H9 (cell line): ENCODE results near the gene ADORA1. TPM values are rescaled to one million over a fixed set of nuclear protein-coding genes. Genes with fewer than 3 reads are reported as not detected.

ENCODE experiments used
- DNase-seq: peaks from one replicate; pipeline ENCODE4 v3.0.0-alpha.2; 2017
- H2AFZ ChIP-seq: one replicate; pipeline ENCODE4 v1.6.1; 2013; ENCODE audit warnings: mild to moderate bottlenecking, low read length, control low read depth, moderate library complexity
- H2AK5ac ChIP-seq: 2 replicates; pipeline ENCODE4 v1.6.1; 2013; ENCODE audit warnings: low read length, control low read depth, mixed read lengths; ENCODE audit not compliant: insufficient read length
- H2BK120ac ChIP-seq: one replicate; pipeline ENCODE4 v1.6.1; 2013; ENCODE audit warnings: low read depth, mild to moderate bottlenecking, low read length, control low read depth, inconsistent platforms; ENCODE audit not compliant: poor library complexity, severe bottlenecking
- H2BK12ac ChIP-seq: 2 replicates; pipeline ENCODE4 v1.6.1; 2013; ENCODE audit warnings: low read length, control low read depth, mixed read lengths, low read depth; ENCODE audit not compliant: insufficient read length
- H2BK15ac ChIP-seq: 2 replicates; pipeline ENCODE4 v1.6.1; 2013; ENCODE audit warnings: low read depth, low read length, control low read depth
- H2BK20ac ChIP-seq: one replicate; pipeline ENCODE4 v1.6.1; 2013; ENCODE audit warnings: low read depth, mild to moderate bottlenecking, low read length, control low read depth, inconsistent platforms; ENCODE audit not compliant: poor library complexity, severe bottlenecking
- H2BK5ac ChIP-seq: 2 replicates; pipeline ENCODE4 v1.6.1; 2013; ENCODE audit warnings: low read length, control low read depth, mixed read lengths; ENCODE audit not compliant: insufficient read length
- H3K14ac ChIP-seq: 2 replicates; pipeline ENCODE4 v1.6.1; 2013; ENCODE audit warnings: low read length, control low read depth; ENCODE audit not compliant: insufficient read depth
- H3K18ac ChIP-seq: 2 replicates; pipeline ENCODE4 v1.6.1; 2013; ENCODE audit warnings: low read depth, mild to moderate bottlenecking, mixed read lengths, low read length, control low read depth; ENCODE audit not compliant: insufficient read length
- H3K23ac ChIP-seq: 2 replicates; pipeline ENCODE4 v1.6.1; 2013; ENCODE audit warnings: low read length, control low read depth, mixed read lengths, low read depth; ENCODE audit not compliant: insufficient read length
- H3K23me2 ChIP-seq: 2 replicates; pipeline ENCODE4 v1.6.1; 2013; ENCODE audit warnings: low read depth, mild to moderate bottlenecking, mixed read lengths, low read length, control low read depth; ENCODE audit not compliant: insufficient read length, poor library complexity, severe bottlenecking
- H3K27ac ChIP-seq: 2 replicates; pipeline ENCODE4 v1.5.1; 2013; ENCODE audit warnings: low read length, control low read depth, mixed read lengths, low read depth; ENCODE audit not compliant: insufficient read length
- H3K27me3 ChIP-seq: 2 replicates; pipeline ENCODE4 v1.6.1; 2013; ENCODE audit warnings: low read length, control low read depth, inconsistent platforms; ENCODE audit not compliant: insufficient read depth
- H3K4ac ChIP-seq: 2 replicates; pipeline ENCODE4 v1.6.1; 2013; ENCODE audit warnings: low read depth, mild to moderate bottlenecking, control low read depth, inconsistent platforms, low read length, moderate library complexity
- H3K4me1 ChIP-seq: 2 replicates; pipeline ENCODE4 v1.6.1; 2013; ENCODE audit warnings: low read length, control low read depth, inconsistent platforms; ENCODE audit not compliant: insufficient read depth
- H3K4me2 ChIP-seq: 2 replicates; pipeline ENCODE4 v1.6.1; 2013; ENCODE audit warnings: low read length, control low read depth, mixed read lengths; ENCODE audit not compliant: insufficient read length, insufficient read depth
- H3K56ac ChIP-seq: 2 replicates; pipeline ENCODE4 v1.6.1; 2013; ENCODE audit warnings: low read depth, mild to moderate bottlenecking, mixed read lengths, low read length, control low read depth; ENCODE audit not compliant: insufficient read length
- H3K79me1 ChIP-seq: 2 replicates; pipeline ENCODE4 v1.6.1; 2013; ENCODE audit warnings: low read depth, mild to moderate bottlenecking, moderate library complexity, low read length, control low read depth, inconsistent platforms; ENCODE audit not compliant: insufficient read depth, poor library complexity, severe bottlenecking
- H3K79me2 ChIP-seq: 2 replicates; pipeline ENCODE4 v1.6.1; 2013; ENCODE audit warnings: low read length, control low read depth, inconsistent platforms; ENCODE audit not compliant: insufficient read depth
- H3K9ac ChIP-seq: 2 replicates; pipeline ENCODE4 v1.6.1; 2013; ENCODE audit warnings: low read length, control low read depth, mixed read lengths; ENCODE audit not compliant: insufficient read length; ENCODE audit errors: extremely low read depth
- H3K9me3 ChIP-seq: one replicate; pipeline ENCODE4 v1.6.1; 2013; ENCODE audit warnings: low read depth, low read length, inconsistent platforms; ENCODE audit not compliant: control insufficient read depth
- H3T11ph ChIP-seq: one replicate; pipeline ENCODE4 v1.6.1; 2013; ENCODE audit warnings: mild to moderate bottlenecking, low read length, control low read depth, inconsistent platforms
- H4K20me1 ChIP-seq: one replicate; pipeline ENCODE4 v1.6.1; 2013; ENCODE audit not compliant: control insufficient read depth, insufficient read length, insufficient read depth
- H4K5ac ChIP-seq: 2 replicates; pipeline ENCODE4 v1.6.1; 2013; ENCODE audit warnings: low read depth, mild to moderate bottlenecking, mixed read lengths, low read length, control low read depth; ENCODE audit not compliant: insufficient read length
- H4K8ac ChIP-seq: replicated peaks from 2 replicates; pipeline ENCODE4 v1.6.1; 2013; ENCODE audit warnings: low read length, control low read depth, mixed read lengths, low read depth; ENCODE audit not compliant: insufficient read length
- H4K91ac ChIP-seq: 2 replicates; pipeline ENCODE4 v1.6.1; 2013; ENCODE audit warnings: low read depth, mild to moderate bottlenecking, moderate library complexity, mixed read lengths, low read length, control low read depth; ENCODE audit not compliant: insufficient read length
- H3K27ac Mint-ChIP-seq, 3 experiments: 2 replicates in 2 of 3; 3 replicates in 1 of 3; pipeline ENCODE4 v1.8.0; 2020 to 2021; ENCODE audit warnings: mixed read lengths in 3 of 3, mild to moderate bottlenecking in 1 of 3, moderate library complexity in 1 of 3
- H3K27me3 Mint-ChIP-seq: 2 replicates; pipeline ENCODE4 v1.8.0; 2021; ENCODE audit warnings: low read depth, mild to moderate bottlenecking, moderate library complexity, mixed read lengths
- H3K36me3 Mint-ChIP-seq, 3 experiments: 2 replicates in 2 of 3; 3 replicates in 1 of 3; pipeline ENCODE4 v1.8.0; 2020 to 2021; ENCODE audit warnings: low read depth in 3 of 3, mixed read lengths in 3 of 3; ENCODE audit not compliant: insufficient read depth in 1 of 3
- H3K4me1 Mint-ChIP-seq, 2 experiments: 2 replicates each; pipeline ENCODE4 v1.8.0; 2020; ENCODE audit warnings: mixed read lengths in 2 of 2
- H3K4me3 Mint-ChIP-seq, 2 experiments: 2 replicates in 1 of 2; 3 replicates in 1 of 2; pipeline ENCODE4 v1.8.0; 2020 to 2021; ENCODE audit warnings: mild to moderate bottlenecking in 2 of 2, mixed read lengths in 2 of 2, moderate library complexity in 1 of 2
- H3K9me3 Mint-ChIP-seq, 2 experiments: 2 replicates in 1 of 2; 3 replicates in 1 of 2; pipeline ENCODE4 v1.8.0; 2020; ENCODE audit warnings: mild to moderate bottlenecking in 2 of 2, mixed read lengths in 2 of 2, moderate library complexity in 1 of 2
- CTCF ChIP-seq: fragments of 200-600 bp; sonication (generic); conservative IDR thresholded peaks from 3 replicates; pipeline ENCODE4 v1.8.0; 2021; ENCODE audit warnings: antibody characterized with exemption, mild to moderate bottlenecking
- WGBS: extraction: QIAGEN DNeasy Blood & Tissue Kit; methylation state at CpG from one replicate; pipeline ENCODE4 v1.1.7; 2013; ENCODE audit warnings: missing lambda C conversion rate, low lambda C conversion rate, mixed read lengths; ENCODE audit not compliant: insufficient read length; ENCODE audit errors: extremely low coverage; 5-methylcytosine and 5-hydroxymethylcytosine counted together
- total RNA-seq: library from RNA; stranded (reverse); gene quantifications from 2 replicates; pipeline ENCODE4 v1.2.1, GENCODE V29; 2021

ADORA1 gene
- total RNA-seq, 1 experiment from 2014 or later, result 1.3 TPM

- H3K9ac ChIP-seq, result no peak overlapping the region
- no peak for DNase-seq
- no peak overlapping the region for H3K4me3 Mint-ChIP-seq
- no peaks in the 10 kb centered on the region for H3K9me3 Mint-ChIP-seq
- H3K18ac ChIP-seq, result no peak overlapping the region
- no peak overlapping the region for H2BK120ac ChIP-seq
- no peak overlapping the region for H2BK5ac ChIP-seq
- H4K5ac ChIP-seq, result no peak overlapping the region
- no peak overlapping the region for H3K27ac ChIP-seq
- H3K27me3 Mint-ChIP-seq, result peaks cover 16% of the 10 kb centered on the region
- no peak overlapping the region for H3K56ac ChIP-seq
- no peak overlapping the region for H2AFZ ChIP-seq
- no peaks in the 10 kb centered on the region for H3K79me2 ChIP-seq
- H3K27me3 ChIP-seq, result no peaks in the 10 kb centered on the region
- H3K9me3 ChIP-seq, result no peaks in the 10 kb centered on the region
- no peaks in the 10 kb centered on the region for H3K23me2 ChIP-seq
- no CpG with 5 or more reads among the region's 28 CpGs for WGBS
- no peak overlapping the region for H3K23ac ChIP-seq
- no peak overlapping the region; the same call in 1 of the 2 replicates for H3K14ac ChIP-seq
- no peak overlapping the region; a peak in 1 of 7 replicates for H3K27ac Mint-ChIP-seq
- H3T11ph ChIP-seq, result no peak overlapping the region
- no peaks in the 10 kb centered on the region for H4K20me1 ChIP-seq
- no peak overlapping the region for H4K91ac ChIP-seq
- no peak for TF ChIP-seq CTCF
- no peak overlapping the region for H3K4ac ChIP-seq
- no peak overlapping the region for H2BK12ac ChIP-seq
- no peaks in the 10 kb centered on the region for H3K36me3 Mint-ChIP-seq
- no peaks in the 10 kb centered on the region for H3K79me1 ChIP-seq
- H4K8ac ChIP-seq, result no peak overlapping the region
- no peak overlapping the region for H2AK5ac ChIP-seq
- no peak overlapping the region for H3K4me2 ChIP-seq
- H2BK15ac ChIP-seq, result no peak overlapping the region
- H3K4me1 ChIP-seq, result no peaks in the 10 kb centered on the region
- H2BK20ac ChIP-seq, result no peak overlapping the region
- H3K4me1 Mint-ChIP-seq, result peaks cover 3 to 8% of the 10 kb centered on the region in 2 experiments; a peak in 3 of 4 replicates
Observed at GRCh38 chr1:203165101-203165799, 37.7 kb downstream of the ADORA1 start.
